Activated CD8-positive, alpha-beta T cell treated with anti-CD3 and anti-CD28 coated beads, Interleukin-2, amount 10 ng/mL, durations not matched to agents 7 days and 5 days (primary cell): ENCODE measurements around the gene OPRL1. TPM values are rescaled to one million over a fixed set of nuclear protein-coding genes. Genes with fewer than 3 reads are reported as not detected.

Experiments
- ATAC-seq: fragments of 150-1000 bp; cut with Tn5 transposase; one replicate; pipeline ENCODE4 v1.10.0; 2021; ENCODE audit warnings: moderate library complexity
- CTCF ChIA-PET: fragments of 350-600 bp; sonication (Branson Sonifier 250); formaldehyde crosslinking; loops from one replicate; lab custom pipeline; 2021; ENCODE audit warnings: antibody characterized with exemption; lab: Charles Lee
- POLR2A ChIA-PET: fragments of 350-600 bp; sonication (Branson Sonifier 250); formaldehyde crosslinking; loops from one replicate; lab custom pipeline; 2021; ENCODE audit warnings: antibody characterized with exemption; lab: Charles Lee
- DNase-seq: peaks from one replicate; pipeline ENCODE4 v3.0.0-alpha.2; 2020
- H3K27ac Mint-ChIP-seq: one replicate; pipeline ENCODE4 v1.8.0; 2021; ENCODE audit warnings: mild to moderate bottlenecking, mixed read lengths
- H3K27me3 Mint-ChIP-seq: one replicate; pipeline ENCODE4 v1.8.0; 2021; ENCODE audit warnings: low read depth, mixed read lengths
- H3K36me3 Mint-ChIP-seq: one replicate; pipeline ENCODE4 v1.8.0; 2021; ENCODE audit warnings: low read depth, mixed read lengths
- H3K4me1 Mint-ChIP-seq: one replicate; pipeline ENCODE4 v1.8.0; 2021; ENCODE audit warnings: low read depth, mixed read lengths
- H3K4me3 Mint-ChIP-seq: one replicate; pipeline ENCODE4 v1.8.0; 2021; ENCODE audit warnings: mild to moderate bottlenecking, mixed read lengths
- H3K9me3 Mint-ChIP-seq: one replicate; pipeline ENCODE4 v1.8.0; 2022; ENCODE audit warnings: mixed read lengths; ENCODE audit not compliant: insufficient read depth
- total RNA-seq, 2 experiments: library from RNA; stranded (reverse); gene quantifications; one replicate each; pipeline ENCODE4 v1.2.3, GENCODE V29; 2021

Gene OPRL1
- total RNA-seq, 2 experiments from 2014 or later = 1.5 to 2.0 TPM

GRCh38 chr20:64044484-64045247 is 35.2 kb upstream of the OPRL1 start:
- H3K27ac Mint-ChIP-seq = no peak overlapping the region
- POLR2A ChIA-PET = interaction anchor here (0.6 kb wide), 1 partner anchor 142 kb away, joined by 3 read pairs; no protein-coding TSS in a partner anchor

GRCh38 chr20:64045346-64046011 is 34.4 kb upstream of the OPRL1 start:
- ATAC-seq (no peak), DNase-seq (no peak)
- H3K27ac Mint-ChIP-seq = peak overlapping the region; percentile 61
- CTCF ChIA-PET = interaction anchor here (3.0 kb wide), 1 partner anchor 12 kb away, joined by 8 read pairs; no protein-coding TSS in a partner anchor
- peaks cover 30% of the 10 kb centered on the region for H3K27me3 Mint-ChIP-seq
- no peaks in the 10 kb centered on the region for H3K36me3 Mint-ChIP-seq
- H3K9me3 Mint-ChIP-seq = no peaks in the 10 kb centered on the region
- H3K4me3 Mint-ChIP-seq = no peak overlapping the region
- peaks cover 43% of the 10 kb centered on the region for H3K4me1 Mint-ChIP-seq
- POLR2A ChIA-PET = no interaction called here

More at GRCh38 chr20:64044484-64045247, 35.2 kb upstream of the OPRL1 start:
- CTCF ChIA-PET = interaction anchor here (1.0 to 3.0 kb wide), 3 partner anchors 10 to 64 kb away, joined by 3 to 9 read pairs (median 8); partner anchors contain the start of gene PRPF6
- DNase-seq (no peak), ATAC-seq (no peak)
- no peaks in the 10 kb centered on the region for H3K9me3 Mint-ChIP-seq
- peaks cover 51% of the 10 kb centered on the region for H3K4me1 Mint-ChIP-seq
- peaks cover 24% of the 10 kb centered on the region for H3K27me3 Mint-ChIP-seq
- no peak overlapping the region for H3K4me3 Mint-ChIP-seq
- H3K36me3 Mint-ChIP-seq = no peaks in the 10 kb centered on the region

- DNase-seq = no peak
- H3K9me3 Mint-ChIP-seq = no peaks in the 10 kb centered on the region
- peaks cover 40% of the 10 kb centered on the region for H3K27me3 Mint-ChIP-seq
- peaks cover 29% of the 10 kb centered on the region for H3K4me1 Mint-ChIP-seq
- no peak overlapping the region for H3K27ac Mint-ChIP-seq
- no peaks in the 10 kb centered on the region for H3K36me3 Mint-ChIP-seq
- ATAC-seq = no peak
- H3K4me3 Mint-ChIP-seq = no peak overlapping the region
- CTCF ChIA-PET = interaction anchor here (1.4 kb wide), 1 partner anchor 9 kb away, joined by 4 read pairs; no protein-coding TSS in a partner anchor
- POLR2A ChIA-PET = interaction anchor here (1.0 kb wide), 1 partner anchor 11 kb away, joined by 4 read pairs; the partner anchor contains the start of gene C20orf204
Measured at GRCh38 chr20:64047046-64047389, 32.9 kb upstream of the OPRL1 start.

GRCh38 chr20:64047968-64048401 is 31.9 kb upstream of the OPRL1 start:
- no peak for DNase-seq
- Mint-ChIP-seq H3K9me3 (no peaks in the 10 kb centered on the region), H3K4me1 (peaks cover 27% of the 10 kb centered on the region), H3K27me3 (peaks cover 40% of the 10 kb centered on the region), H3K4me3 (no peak overlapping the region), H3K36me3 (no peaks in the 10 kb centered on the region), H3K27ac (no peak overlapping the region)
- ChIA-PET POLR2A (interaction anchor here (1.0 kb wide), 1 partner anchor 12 kb away, joined by 4 read pairs; the partner anchor contains the start of gene C20orf204), CTCF (interaction anchor here (1.4 to 7.5 kb wide), 2 partner anchors 9 to 10 kb away, joined by 4 to 51 read pairs; no protein-coding TSS in a partner anchor)
- peak; percentile 10 for ATAC-seq

- CTCF ChIA-PET = interaction anchor here (7.5 kb wide), 1 partner anchor 9 kb away, joined by 51 read pairs; no protein-coding TSS in a partner anchor
- Mint-ChIP-seq H3K36me3 (no peaks in the 10 kb centered on the region), H3K27ac (no peak overlapping the region), H3K9me3 (no peaks in the 10 kb centered on the region), H3K4me1 (peaks cover 31% of the 10 kb centered on the region), H3K27me3 (peaks cover 44% of the 10 kb centered on the region), H3K4me3 (no peak overlapping the region)
- DNase-seq = no peak
- no peak for ATAC-seq
- POLR2A ChIA-PET = no interaction called here
Measured at GRCh38 chr20:64048402-64049044, 31.4 kb upstream of the OPRL1 start.

- peak; percentile 59 for DNase-seq
- peaks cover 44% of the 10 kb centered on the region for H3K27me3 Mint-ChIP-seq
- peak within 1 kb of the TSS; percentile 28 for H3K4me3 Mint-ChIP-seq
- H3K4me1 Mint-ChIP-seq = peaks cover 32% of the 10 kb centered on the region
- H3K9me3 Mint-ChIP-seq = no peaks in the 10 kb centered on the region
- ATAC-seq = peak; percentile 62
- POLR2A ChIA-PET = no interaction called here
- H3K27ac Mint-ChIP-seq = no peak within 1 kb of the TSS
- CTCF ChIA-PET = interaction anchor here (7.5 kb wide), 1 partner anchor 10 kb away, joined by 51 read pairs; no protein-coding TSS in a partner anchor
- no peaks in the 10 kb centered on the region for H3K36me3 Mint-ChIP-seq
Measured at GRCh38 chr20:64049060-64049877, 30.6 kb upstream of the OPRL1 start, which contains the start of gene SOX18. Gene SOX18, minus strand, starts transcription at chr20:64049639. Its CDS starts 123 bp downstream, at chr20:64049516.

GRCh38 chr20:64049878-64050260 is 30.0 kb upstream of the OPRL1 start:
- H3K4me1 Mint-ChIP-seq = peaks cover 36% of the 10 kb centered on the region
- no peaks in the 10 kb centered on the region for H3K9me3 Mint-ChIP-seq
- peaks cover 44% of the 10 kb centered on the region for H3K27me3 Mint-ChIP-seq
- POLR2A ChIA-PET = no interaction called here
- H3K36me3 Mint-ChIP-seq = no peaks in the 10 kb centered on the region
- ATAC-seq = no peak
- CTCF ChIA-PET = interaction anchor here (7.5 kb wide), 1 partner anchor 11 kb away, joined by 51 read pairs; no protein-coding TSS in a partner anchor
- peak overlapping the region; percentile 18 for H3K4me3 Mint-ChIP-seq
- DNase-seq = no peak
- no peak overlapping the region for H3K27ac Mint-ChIP-seq

- Mint-ChIP-seq H3K9me3 (no peaks in the 10 kb centered on the region), H3K4me3 (no peak overlapping the region), H3K27ac (no peak overlapping the region), H3K4me1 (peaks cover 38% of the 10 kb centered on the region), H3K36me3 (no peaks in the 10 kb centered on the region), H3K27me3 (peaks cover 44% of the 10 kb centered on the region)
- DNase-seq (no peak), ATAC-seq (no peak)
- ChIA-PET POLR2A (interaction anchor here (0.6 kb wide), 1 partner anchor 836 kb away, joined by 3 read pairs; no protein-coding TSS in a partner anchor), CTCF (interaction anchor here (7.5 kb wide), 1 partner anchor 11 kb away, joined by 51 read pairs; no protein-coding TSS in a partner anchor)
Measured at GRCh38 chr20:64050261-64051032, 29.4 kb upstream of the OPRL1 start.

GRCh38 chr20:64051033-64051452 is 28.8 kb upstream of the OPRL1 start:
- ATAC-seq (no peak), DNase-seq (no peak)
- ChIA-PET CTCF (interaction anchor here (7.5 kb wide), 1 partner anchor 12 kb away, joined by 51 read pairs; no protein-coding TSS in a partner anchor), POLR2A (interaction anchor here (0.6 kb wide), 1 partner anchor 836 kb away, joined by 3 read pairs; no protein-coding TSS in a partner anchor)
- Mint-ChIP-seq H3K27ac (no peak overlapping the region), H3K27me3 (peaks cover 40% of the 10 kb centered on the region), H3K4me3 (no peak overlapping the region), H3K36me3 (no peaks in the 10 kb centered on the region), H3K4me1 (peaks cover 33% of the 10 kb centered on the region), H3K9me3 (no peaks in the 10 kb centered on the region)
